GM21576 (cell line): ENCODE measurements around the gene ATP2B3.
A peak's percentile ranks its signal among the peaks of the same experiment; 100 is the strongest.

Experiments used
- ATAC-seq: cut with Tn5 transposase; IDR thresholded peaks from one replicate; pipeline ENCODE4 v1.9.1; 2021; ENCODE audit warnings: mild to moderate bottlenecking, moderate library complexity; ENCODE audit not compliant: unreplicated experiment

ATP2B3 gene

DNA sequence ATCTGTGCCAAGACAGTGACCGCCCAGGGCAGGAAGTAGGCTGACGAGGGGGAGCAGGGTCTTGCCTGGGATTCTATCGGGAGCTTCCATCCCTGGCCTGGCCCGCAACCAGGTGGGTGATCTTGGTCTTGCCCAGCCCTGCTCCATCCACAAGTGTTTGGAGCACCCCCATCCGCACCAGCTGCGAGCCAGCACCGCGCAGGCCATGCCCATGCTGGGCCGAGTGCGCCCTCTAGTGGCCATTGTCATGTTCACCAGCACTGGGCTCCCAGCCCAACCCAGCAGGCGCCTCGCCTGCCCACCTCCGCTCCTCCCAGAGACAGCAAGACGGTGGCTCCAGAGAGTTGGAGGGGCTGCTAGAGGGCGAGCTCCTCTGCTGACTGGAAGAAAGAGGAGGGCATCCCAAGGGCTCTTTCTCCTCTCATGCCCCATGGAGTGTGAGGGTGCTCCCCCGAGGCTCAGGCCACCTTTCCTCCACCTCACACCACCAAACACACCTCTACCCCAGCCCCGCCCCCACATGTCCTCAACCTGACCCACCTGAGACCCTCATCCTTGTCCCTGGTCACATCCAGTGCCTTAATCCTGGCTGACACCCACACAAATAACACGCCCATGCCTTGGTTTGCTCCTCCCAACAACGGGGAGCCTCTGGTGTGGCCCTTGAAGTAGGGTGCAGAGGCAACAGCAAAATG is 9.8 kb upstream of the ATP2B3 start:
- peak; percentile 95 for ATAC-seq

DNA sequence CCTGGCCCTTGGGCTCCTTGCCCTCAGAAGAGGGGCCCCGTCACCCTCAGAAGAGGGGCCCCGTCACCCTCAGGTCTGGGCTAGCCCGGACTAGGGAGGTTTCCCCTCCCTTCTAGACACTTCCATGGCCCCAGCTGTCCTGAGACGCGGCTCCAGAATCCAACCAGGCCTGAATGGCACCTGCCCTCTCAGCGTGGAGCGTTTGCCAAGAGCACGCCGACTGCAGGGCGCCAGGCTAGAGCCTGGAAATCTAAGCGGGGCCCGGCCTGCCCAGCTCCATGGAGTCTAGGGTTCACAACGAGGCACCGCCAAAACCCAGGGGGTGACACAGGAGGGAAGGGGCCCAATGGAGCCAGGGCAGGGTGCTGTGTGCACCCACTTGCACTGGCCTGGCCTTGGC is 7.8 kb upstream of the ATP2B3 start:
- no peak for ATAC-seq

DNA sequence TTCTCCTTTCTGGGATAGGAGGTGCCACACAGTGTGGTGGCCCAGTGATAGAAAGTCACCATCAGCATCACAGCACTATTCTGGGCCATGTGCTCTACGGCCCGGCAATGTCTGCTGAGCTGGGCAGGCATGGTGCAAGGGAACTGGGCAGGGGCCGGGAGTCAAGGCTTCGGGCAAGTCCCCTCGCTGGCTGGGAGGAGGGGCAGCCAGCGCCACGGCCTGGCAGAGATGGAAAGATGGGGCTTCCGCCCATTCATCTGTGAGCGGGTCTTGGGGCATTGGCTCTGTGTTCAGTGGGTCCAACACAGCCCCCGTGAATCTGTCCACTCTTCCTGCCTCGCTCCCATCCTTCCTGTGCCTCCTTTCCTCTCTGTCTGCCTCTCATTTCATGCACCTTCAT is 7.1 kb upstream of the ATP2B3 start:
- ATAC-seq: no peak

DNA sequence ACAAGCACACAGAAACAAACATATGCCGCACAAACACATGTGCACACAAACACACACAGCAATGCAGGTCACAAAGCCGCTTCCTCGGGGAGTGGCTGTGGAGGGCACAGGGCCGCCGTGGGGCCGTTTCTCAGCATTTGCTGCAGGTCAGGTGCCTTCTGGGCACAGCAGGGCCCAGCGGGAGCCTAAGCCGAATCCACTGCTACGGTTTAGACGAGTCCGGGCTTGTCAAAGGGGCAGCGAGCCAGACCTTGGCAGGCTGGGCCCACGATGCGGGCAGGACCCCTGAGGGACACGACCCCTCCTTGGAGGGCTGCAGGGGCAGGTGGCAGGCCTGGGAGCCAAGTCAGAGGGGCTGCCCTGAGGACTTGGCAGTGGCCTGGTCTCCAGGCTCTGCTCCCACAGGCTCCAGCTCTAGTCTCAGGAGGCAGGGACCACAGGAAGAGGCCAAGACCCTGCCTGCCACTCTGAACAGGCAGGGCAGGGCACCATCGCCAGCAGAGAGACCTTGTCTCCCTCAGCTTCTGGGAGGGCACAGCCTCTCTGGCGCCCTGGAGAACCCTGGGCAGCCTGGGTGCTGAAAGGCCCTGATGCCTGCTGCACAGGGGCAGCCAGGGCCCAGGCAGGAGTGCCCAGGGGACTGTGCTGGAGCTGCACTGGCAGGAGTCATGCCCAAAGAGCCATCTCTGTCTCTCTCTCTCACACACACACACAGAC is 5.5 kb upstream of the ATP2B3 start:
- ATAC-seq: no peak

GRCh38 chrX:153512501-153512893 is 4.9 kb upstream of the ATP2B3 start:
- ATAC-seq: no peak

GRCh38 chrX:153513265-153513664 is 4.2 kb upstream of the ATP2B3 start:
- no peak for ATAC-seq

DNA sequence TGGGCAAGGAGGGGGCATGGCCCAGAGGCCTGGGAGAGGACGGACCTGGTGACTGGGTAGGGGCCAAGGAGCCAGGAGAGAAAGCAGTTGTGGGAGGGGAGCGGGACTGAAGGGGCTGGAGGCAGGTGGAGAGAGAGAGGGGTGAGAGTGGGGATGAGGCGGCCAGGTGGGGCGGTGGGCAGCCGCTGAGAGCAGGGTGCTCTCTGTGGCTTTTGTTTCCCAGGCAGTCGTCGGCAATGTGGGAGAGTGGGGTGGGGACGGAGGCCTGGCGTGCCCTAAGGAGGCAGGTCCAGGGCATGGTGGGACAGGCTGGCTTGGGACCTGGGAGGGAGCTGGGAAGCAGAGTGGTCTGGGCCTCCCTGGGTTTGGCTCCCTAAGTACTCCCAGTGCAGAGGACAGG is 3.2 kb upstream of the ATP2B3 start:
- no peak for ATAC-seq

DNA sequence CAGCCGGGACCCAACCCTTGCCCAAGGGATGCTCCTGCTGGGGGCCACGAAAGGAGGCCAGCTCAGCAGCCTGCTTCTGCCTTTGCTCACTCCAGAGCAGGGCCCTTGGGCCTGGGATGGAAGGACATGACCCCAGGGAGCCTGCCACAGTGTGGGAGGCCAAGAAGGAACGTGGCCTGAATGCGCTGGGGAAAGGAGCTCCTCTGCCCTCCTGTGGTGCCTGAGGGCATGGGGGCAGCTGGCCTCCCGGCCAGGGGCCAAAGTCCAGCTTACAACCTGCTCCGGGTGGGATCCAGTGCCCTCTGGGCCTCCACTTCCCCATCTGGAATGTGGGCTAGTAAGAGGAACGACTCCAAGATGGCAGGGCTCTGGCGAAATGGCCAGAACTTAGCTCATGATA is 2.0 kb upstream of the ATP2B3 start:
- ATAC-seq: no peak

DNA sequence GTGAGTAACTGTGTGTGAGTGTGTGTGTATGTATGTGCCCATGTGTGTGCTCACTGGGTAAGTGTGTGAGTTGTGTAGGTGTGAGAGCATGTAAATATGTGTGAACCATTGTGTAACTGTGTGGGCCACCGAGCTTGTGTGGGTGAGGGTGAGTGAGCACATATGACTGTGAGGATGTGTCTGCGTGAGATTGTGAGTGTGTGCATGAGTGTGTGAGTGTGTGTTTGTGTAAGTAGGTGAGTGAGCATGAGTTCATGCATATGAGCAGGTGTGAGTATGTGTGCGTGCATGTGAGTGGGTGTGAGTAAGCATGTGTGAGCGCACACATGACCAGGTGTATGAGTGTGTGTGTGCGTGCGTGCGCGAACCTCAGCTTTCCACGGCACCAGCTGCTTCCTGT is 1.4 kb upstream of the ATP2B3 start:
- ATAC-seq: no peak

- ATAC-seq: no peak
These were observed 748 bp downstream of the ATP2B3 start for GRCh38 chrX:153517946-153518834.

GRCh38 chrX:153519569-153520286 is 2.3 kb downstream of the ATP2B3 start:
- ATAC-seq: no peak

DNA sequence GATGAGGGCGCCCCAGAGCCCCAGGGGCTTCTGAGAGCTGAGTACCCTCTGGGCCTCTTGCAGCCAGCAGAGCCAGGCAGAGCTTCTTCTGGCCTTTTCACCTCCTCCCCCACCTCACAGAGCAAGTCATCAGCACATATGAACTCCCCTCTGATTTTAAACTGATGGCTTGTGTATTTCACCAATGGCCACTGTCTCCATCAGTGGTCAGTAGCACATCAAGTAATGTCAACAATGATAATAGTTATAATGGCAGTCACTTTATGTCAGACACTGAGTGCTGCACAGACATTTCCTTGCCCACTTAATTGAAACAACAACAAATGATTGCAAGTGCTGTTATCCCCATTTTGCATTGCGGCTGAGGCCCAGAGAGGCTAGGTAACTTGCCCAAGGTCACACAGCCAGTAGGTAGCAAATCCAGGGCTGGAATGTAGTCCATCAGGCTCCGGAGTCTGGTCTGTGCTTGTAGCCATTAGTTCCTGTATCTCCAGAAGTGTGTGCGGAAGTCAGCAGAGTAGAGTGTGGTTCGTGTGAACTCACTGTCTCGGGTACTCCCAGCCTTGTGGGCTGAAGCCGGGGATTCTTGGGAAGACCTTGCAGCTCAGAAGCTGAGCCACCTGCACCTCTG is 3.0 kb downstream of the ATP2B3 start:
- no peak for ATAC-seq

DNA sequence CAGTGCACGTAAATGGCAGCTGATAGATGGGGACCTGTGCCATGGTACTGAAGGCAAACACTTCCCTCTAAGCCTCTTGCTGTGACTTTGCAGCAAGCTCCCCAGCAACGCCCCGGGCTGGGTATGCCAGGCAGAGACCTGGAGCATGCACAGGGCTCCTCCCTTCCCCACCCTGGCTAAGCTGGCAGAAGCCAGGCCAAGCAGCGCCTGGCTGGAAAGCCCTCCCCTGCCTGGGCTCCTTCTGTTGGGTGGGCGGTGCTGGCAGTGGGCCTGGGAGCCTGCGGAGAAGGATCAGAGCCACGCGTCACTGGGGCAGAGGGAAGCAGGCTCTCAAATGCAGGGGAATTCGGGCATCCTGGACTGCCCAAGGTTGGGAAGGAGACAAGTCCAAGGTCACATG is 3.6 kb downstream of the ATP2B3 start:
- no peak for ATAC-seq

DNA sequence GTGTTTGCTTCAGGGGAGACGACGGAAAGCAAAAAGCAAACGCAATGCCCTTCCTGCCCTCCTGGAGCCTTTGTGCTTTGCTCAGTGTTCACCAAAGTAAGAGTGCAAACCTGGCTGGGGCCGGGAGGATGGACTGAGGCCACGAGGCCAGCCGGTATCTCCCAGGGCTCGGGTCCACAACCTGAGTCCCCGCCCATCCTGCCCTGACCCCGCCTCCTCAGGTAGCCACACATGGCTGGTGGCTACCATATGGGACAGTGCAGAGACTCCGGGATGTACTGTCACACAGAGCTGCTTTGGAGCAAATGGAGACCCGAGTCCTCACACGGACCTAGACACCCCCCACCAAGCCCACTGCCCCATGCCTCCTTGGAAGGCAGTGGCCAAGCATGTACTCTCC is 4.8 kb downstream of the ATP2B3 start:
- ATAC-seq: no peak

DNA sequence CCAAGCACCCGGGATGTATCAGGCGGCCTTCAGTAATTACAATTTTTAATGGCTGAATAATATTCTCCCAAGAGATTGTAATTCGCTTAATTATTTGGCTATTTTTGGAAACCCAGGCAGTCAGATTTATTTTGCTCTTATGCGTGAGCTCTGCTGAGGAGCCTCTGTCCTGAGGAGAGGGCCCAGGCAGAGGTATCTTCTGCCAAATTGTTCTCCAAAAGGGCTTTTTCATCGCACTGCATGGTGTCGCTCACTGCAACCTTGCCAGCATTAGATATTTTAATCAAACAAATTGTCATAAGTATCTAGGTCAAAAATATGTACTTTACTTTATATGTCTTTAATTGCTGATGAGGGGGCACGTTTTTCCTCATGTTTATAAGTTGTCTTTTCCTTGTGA is 5.8 kb downstream of the ATP2B3 start:
- ATAC-seq: no peak

- no peak for ATAC-seq
These were observed 6.8 kb downstream of the ATP2B3 start for GRCh38 chrX:153524234-153524633.

- no peak for ATAC-seq
These were observed 8.0 kb downstream of the ATP2B3 start for GRCh38 chrX:153525451-153525850.

- ATAC-seq: no peak
These were observed 8.6 kb downstream of the ATP2B3 start for GRCh38 chrX:153526042-153526441.

DNA sequence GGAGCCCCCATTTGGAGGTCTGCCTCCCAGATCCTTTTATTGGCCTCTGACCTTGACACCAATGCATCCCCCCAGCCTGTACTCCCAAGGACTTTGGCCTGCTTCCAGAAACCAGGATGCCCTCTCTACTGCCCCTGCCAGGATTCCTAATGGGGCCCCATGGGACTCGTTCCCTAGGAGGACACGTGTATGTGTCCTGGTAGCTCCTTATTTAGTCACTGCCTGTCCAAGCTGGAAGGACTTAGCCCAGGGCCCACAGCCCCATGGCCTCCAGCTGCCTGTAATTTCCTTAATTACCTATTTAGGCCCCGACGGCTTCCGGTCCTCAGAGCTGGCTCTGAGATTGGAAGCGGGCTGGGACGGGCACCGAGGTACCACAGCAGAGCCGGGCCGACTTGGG is 9.4 kb downstream of the ATP2B3 start:
- no peak for ATAC-seq

DNA sequence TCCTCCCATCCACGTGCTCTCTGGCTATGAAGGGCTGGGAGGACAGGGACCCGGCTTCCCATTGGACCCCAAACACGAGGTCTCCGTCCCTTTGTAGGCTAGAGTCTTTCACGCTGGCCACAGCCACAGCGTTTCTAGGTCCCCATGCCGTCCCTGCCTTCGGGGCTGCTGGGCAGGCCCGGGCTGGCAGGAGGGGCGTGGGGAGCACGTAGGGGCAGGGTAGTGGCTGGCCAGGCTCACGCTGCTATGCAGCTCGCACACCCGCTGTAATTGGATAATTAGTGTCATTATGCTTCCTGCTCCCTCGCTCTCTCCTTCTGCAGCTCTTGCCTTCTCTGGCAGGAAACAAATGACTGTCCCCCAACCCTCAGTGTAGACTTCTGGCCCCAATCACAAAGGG is 9.8 kb downstream of the ATP2B3 start:
- ATAC-seq: no peak
